DMS53 treated with DMSO at 0.1 percent for 48 hours (cell line): ENCODE measurements around the gene SRC.
"Not testable (repeated sequence)": the region's sequence is repeated elsewhere in the genome, so short reads cannot be mapped to it uniquely, and the experiment has no call there.

Experiments used
- DNase-seq: peaks from one replicate; lab custom pipeline; 2025; ENCODE audit not compliant: unreplicated experiment; lab: John Stamatoyannopoulos, UW

The SRC gene

GRCh38 chr20:37362231-37362792 is 16.4 kb downstream of the SRC start:
- no peak for DNase-seq

- no peak for DNase-seq
Observed at GRCh38 chr20:37362821-37363220, 16.9 kb downstream of the SRC start.

- no peak for DNase-seq
Observed at GRCh38 chr20:37363221-37364012, 17.5 kb downstream of the SRC start.

DNA sequence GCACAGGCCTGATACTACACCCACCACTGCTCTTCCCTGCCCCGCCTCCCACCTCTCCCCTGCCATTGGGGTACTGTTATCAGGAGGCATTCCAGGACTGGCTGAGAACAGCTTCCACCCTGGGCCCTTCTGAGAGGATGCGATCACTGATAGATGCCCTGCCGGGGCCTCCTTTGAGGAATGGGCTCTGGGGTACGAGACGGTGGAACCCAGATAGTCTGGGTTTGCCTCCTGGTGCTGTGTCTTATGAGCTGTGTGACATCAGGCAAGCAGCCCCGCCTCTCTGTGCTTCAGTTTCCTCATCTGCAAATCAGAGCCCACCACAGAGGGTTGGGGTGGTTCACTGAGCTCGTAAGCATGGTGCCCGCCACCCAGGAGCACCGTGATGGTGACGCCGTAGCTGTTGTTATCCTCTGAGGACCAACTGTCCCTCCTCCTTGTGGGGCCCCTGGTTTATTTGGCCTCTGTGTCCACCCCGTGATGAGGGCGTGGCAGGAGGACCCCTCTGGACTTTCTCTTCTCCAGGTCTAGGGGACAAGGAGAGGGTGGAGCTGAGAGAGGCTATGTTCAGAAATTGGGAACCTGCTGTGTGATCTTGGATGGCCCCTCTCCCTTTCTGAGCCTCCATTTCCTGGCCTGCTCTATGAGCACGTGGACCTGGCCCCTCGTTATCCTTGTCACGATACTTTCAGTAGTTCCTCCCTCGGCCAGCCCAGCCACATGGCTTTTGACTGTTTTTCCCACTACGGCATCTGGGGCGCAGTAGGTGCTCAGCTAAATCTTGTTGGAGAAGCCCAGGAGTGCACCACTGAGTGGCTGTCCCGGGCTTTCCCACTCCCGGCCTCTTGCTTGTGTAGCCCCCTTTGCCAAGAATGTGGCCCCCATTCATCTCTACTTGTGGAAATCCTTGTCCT is 18.3 kb downstream of the SRC start:
- DNase-seq, result no peak

GRCh38 chr20:37364927-37365272 is 19.0 kb downstream of the SRC start:
- DNase-seq, result no peak

GRCh38 chr20:37365760-37366638 is 20.1 kb downstream of the SRC start:
- DNase-seq, result no peak

DNA sequence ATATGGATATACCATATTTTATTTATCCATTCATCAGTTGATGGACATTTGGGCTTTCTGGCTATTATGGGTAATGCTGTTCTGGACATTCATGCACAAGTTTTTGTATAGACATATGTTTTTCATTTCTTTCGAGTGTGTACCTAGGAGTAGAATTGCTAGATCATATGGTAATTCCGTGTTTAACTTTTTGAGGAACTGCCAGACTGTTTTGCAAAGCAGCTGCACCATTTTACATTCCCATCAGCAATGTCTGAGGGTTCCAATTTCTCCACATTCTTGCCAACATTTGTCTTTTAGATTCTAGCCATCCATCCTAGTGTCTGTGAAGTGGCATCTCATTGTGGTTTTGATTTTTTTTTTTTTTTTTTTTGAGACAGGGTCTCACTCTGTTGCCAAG is 20.8 kb downstream of the SRC start:
- DNase-seq, result no peak

- no peak for DNase-seq
Observed at GRCh38 chr20:37369846-37370245, 23.9 kb downstream of the SRC start.

DNA sequence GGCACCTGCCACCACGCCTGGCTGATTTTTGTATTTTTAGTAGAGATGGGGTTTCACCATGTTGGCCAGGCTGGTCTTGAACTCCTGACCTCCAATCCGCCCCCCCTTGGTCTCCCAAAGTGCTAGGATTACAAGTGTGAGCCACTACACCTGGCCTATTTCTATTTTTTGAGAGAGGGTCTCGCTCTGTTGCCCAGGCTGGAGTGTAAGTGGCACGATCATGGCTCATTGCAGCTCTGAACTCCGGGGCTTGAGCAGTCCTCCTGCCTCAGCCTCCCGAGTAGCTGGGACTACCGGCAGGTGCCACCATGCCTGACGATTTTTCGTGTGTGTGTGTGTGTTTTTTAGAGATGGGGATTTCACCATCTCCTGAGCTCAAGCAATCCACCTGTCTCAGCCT is 25.9 kb downstream of the SRC start:
- DNase-seq, result not testable (repeated sequence)

DNA sequence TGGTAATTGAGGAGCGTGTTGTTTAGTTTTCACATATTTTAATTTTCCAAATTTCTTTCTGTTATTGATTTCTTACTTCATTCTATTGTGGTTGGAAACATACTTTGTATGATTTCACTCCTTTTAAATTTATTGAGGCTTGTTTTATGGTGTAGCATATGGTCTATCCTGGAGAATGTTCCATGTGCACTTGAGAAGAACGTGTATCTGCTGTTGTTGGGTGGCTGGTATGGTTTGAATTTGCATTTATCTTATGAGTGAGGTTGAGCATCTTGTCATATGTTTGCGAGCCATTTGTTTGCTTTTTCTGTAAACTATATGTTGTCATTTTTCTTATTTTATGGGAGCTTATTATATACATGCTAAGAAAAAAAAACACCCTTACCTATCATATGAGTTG is 26.5 kb downstream of the SRC start:
- no peak for DNase-seq

DNA sequence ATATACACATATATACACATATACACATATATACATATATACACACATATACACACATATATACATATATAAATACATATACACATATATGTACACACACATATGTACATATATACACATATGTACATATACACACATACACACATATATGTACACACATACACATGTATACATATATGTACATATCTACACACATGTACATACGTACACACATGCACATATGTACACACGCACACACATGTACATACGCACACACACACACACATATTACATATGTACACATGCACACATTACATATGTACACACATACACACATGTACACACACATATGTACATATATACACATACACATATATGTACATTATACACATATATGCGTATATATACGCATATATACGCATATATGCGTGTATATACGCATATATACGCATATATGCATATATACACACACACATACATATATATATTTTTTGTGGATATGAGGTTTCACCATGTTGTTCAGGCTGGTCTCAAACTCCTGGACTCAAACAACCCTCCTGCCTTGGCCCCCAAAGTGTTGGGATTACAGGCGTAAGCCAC is 27.2 kb downstream of the SRC start:
- DNase-seq, result no peak

GRCh38 chr20:37375227-37375626 is 29.3 kb downstream of the SRC start:
- DNase-seq, result no peak

GRCh38 chr20:37376324-37376723 is 30.4 kb downstream of the SRC start:
- DNase-seq, result no peak

DNA sequence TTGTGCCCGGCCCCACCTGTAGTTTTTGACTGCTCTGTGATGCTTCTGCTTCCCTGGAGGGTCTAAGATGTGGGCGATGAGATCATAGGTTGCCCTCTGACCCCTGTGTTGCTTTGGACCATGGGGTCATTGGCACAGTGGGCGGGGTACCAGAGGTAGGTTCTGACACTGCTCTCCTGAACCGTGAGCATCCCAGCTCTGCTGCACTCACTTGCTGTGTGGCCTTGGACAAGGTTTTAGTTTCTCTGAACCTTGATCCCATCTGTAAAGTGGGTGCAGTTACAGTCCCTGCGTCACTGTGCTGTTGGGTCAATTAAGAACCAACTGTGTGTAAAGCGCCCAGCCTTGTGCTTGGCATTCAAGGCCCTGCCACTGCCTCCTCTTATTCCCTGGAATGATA is 30.9 kb downstream of the SRC start:
- no peak for DNase-seq

DNA sequence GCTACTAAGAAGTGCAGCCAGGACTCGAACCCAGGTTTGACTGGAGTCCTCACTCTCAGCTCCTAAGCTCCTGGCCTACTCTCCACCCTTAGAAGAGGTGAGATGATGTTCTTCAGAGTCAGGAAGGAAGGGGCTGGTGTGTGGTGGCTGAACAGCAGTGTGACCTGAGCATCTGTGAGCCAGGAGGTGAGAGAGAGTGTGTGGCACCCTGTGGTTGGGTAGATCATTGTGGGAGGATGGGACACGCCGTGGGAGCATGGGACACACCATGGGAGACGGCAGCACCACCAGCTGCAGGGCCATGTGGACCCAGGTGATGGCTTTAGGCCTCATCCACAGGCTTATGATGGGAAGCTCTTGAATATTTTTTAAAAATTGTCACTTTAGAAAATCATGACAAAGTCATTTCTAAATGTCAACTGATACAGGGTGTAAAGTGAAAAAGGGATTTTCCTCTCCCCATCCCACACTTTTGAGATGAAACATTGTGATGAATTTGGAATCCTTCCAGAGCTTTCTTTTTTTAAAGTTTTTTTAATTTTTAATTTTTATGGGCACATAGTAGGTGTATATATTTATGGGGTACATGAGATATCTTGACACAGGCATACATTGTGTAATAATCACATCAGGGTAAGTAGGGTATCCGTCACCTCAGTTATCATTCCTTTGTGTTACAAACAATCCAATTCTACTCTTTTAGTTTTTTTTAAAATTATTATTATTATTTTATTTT is 31.6 kb downstream of the SRC start:
- DNase-seq, result no peak

- no peak for DNase-seq
Observed at GRCh38 chr20:37378420-37378784, 32.5 kb downstream of the SRC start.

DNA sequence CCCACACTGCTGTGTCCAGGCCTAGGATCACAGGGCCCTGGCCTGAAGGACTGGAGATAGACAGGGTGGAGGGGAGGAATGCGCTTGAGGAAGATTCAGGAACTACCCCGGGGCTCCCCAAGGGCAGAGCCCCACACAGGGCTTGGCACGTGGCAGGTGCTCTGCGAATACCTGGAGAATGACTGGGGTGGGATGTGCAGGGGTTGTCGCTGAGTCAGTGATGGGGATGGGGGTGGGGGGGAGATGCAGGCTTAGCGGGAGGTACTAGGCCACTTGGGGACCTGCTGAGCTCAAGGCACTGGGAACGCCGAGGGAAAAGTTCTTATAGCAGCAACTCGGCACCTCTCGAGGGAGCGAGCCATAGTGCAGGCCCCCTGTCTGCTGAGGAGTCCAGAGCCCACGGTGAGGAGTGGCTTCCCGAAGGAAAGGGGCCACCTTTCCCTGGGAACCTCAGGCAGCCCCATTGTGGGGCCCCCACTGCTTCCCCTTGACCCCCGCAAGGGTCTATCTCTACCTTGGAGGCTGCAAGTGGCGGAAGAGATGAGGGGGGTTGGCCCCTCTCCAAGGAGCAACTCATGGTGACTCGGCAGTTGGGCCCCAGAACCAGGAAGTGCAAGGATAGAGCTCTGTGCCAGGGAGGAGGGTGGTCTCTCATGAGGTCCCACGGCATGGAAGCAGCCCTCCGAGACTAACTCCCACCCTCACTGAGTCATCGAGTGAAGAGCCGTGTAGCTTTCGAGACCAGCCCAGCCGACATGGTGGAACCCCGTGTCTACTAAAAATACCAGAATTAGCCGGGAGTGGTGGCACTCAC is 33.1 kb downstream of the SRC start:
- DNase-seq, result no peak

GRCh38 chr20:37379967-37380828 is 34.3 kb downstream of the SRC start:
- peak; percentile 89 for DNase-seq
